Breast epithelium (tissue), 3 donors: ENCODE results near the gene CDH13.

Experiments used
- CTCF ChIP-seq, 3 donors: fragments of 450-650 bp; IDR thresholded peaks; one replicate each; pipeline ENCODE4 v1.5.1; 2016 to 2017; ENCODE audit warnings: antibody characterized with exemption in 3 of 3, mild to moderate bottlenecking in 3 of 3, moderate library complexity in 3 of 3
- POLR2A ChIP-seq: fragments of 450-650 bp; IDR thresholded peaks from one replicate; pipeline ENCODE4 v1.6.1; 2016; ENCODE audit warnings: antibody characterized with exemption, mild to moderate bottlenecking, moderate library complexity
- POLR2AphosphoS5 ChIP-seq, 3 donors: sonication (generic); formaldehyde crosslinking; IDR thresholded peaks; one replicate each; pipeline ENCODE4 v1.6.1; 2017; ENCODE audit warnings: antibody characterized with exemption in 3 of 3

- TF ChIP-seq CTCF (IDR thresholded peaks at IDR 0.05): no peak
- no peak for TF ChIP-seq POLR2A
- no peak for TF ChIP-seq POLR2AphosphoS5 (IDR thresholded peaks at IDR 0.05)
Measured at GRCh38 chr16:83550183-83550569, 923.4 kb downstream of the CDH13 start.
